Osteocyte (in vitro differentiated cells): ENCODE data around the gene SAMMSON. TPM values are rescaled to one million over a fixed set of nuclear protein-coding genes. Genes with fewer than 3 reads are reported as not detected.

Source experiments
- DNase-seq: peaks from one replicate; pipeline ENCODE4 v3.0.0; 2021; ENCODE audit warnings: mixed read lengths; ENCODE audit not compliant: unreplicated experiment; ENCODE audit errors: extremely low spot score
- H3K27ac Mint-ChIP-seq: one replicate; pipeline ENCODE4 v1.8.0; 2021; ENCODE audit warnings: mild to moderate bottlenecking, mixed read lengths; ENCODE audit not compliant: unreplicated experiment
- H3K27me3 Mint-ChIP-seq: one replicate; pipeline ENCODE4 v1.8.0; 2021; ENCODE audit warnings: mixed read lengths; ENCODE audit not compliant: unreplicated experiment
- H3K36me3 Mint-ChIP-seq: one replicate; pipeline ENCODE4 v1.8.0; 2021; ENCODE audit warnings: mixed read lengths; ENCODE audit not compliant: unreplicated experiment
- H3K4me1 Mint-ChIP-seq: one replicate; pipeline ENCODE4 v1.8.0; 2021; ENCODE audit warnings: mixed read lengths; ENCODE audit not compliant: unreplicated experiment
- H3K4me3 Mint-ChIP-seq: one replicate; pipeline ENCODE4 v1.8.0; 2021; ENCODE audit warnings: mild to moderate bottlenecking, moderate library complexity, mixed read lengths; ENCODE audit not compliant: unreplicated experiment
- H3K9me3 Mint-ChIP-seq: one replicate; pipeline ENCODE4 v1.8.0; 2021; ENCODE audit warnings: mixed read lengths; ENCODE audit not compliant: unreplicated experiment
- CTCF ChIP-seq: fragments of 200-600 bp; sonication (generic); IDR thresholded peaks from 2 replicates; pipeline ENCODE4 v1.5.0; 2021; ENCODE audit warnings: antibody characterized with exemption, mild to moderate bottlenecking, moderate library complexity
- long read RNA-seq: library from polyadenylated mRNA; unstranded; transcript quantifications from one replicate; pipeline ENCODE4 v2.0.0, GENCODE V29; 2021
- total RNA-seq: library from RNA; stranded (reverse); gene quantifications from 2 replicates; pipeline ENCODE4 v1.2.1, GENCODE V29; 2021

The SAMMSON gene
- total RNA-seq: not detected in 2 replicates
- long read RNA-seq, partial matches to known transcripts: 0 of 1 reads
- long read RNA-seq, other reads (novel, unspliced or antisense): 1 of 1 reads

- H3K27me3 Mint-ChIP-seq: no peaks in the 10 kb centered on the region
- TF ChIP-seq CTCF: no peak
- H3K4me3 Mint-ChIP-seq: peak within 1 kb of the TSS; percentile 50
- H3K4me1 Mint-ChIP-seq: peaks cover 32% of the 10 kb centered on the region
- no peak for DNase-seq
- H3K9me3 Mint-ChIP-seq: no peaks in the 10 kb centered on the region
- no peaks in the 10 kb centered on the region for H3K36me3 Mint-ChIP-seq
- H3K27ac Mint-ChIP-seq: peak within 1 kb of the TSS; percentile 82
Measured at GRCh38 chr3:69999140-70000027, at the start of gene SAMMSON. Gene SAMMSON (plus strand): TSS chr3:69999733.

DNA sequence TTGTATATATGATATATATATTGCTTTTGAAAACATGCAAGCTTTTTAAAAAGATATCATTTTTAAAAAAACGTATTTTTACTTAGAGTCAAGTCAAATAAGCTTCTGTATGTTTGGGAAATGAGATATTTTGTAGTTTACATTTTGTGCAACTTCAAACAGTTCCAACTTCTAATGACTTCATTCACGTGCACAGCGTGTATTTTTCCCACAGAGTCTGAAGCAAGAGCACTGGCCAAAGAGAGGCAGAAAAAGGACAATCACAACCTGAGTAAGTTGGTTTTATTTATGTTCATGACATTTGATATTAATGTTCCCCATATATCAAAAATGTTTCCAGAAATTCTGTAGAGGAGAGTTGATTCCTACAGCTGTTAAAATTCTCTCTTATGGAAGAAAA lies 47.9 kb upstream of the SAMMSON start:
- Mint-ChIP-seq H3K4me3 (no peak overlapping the region), H3K9me3 (no peaks in the 10 kb centered on the region), H3K4me1 (peaks cover 12% of the 10 kb centered on the region), H3K27me3 (no peaks in the 10 kb centered on the region), H3K36me3 (no peaks in the 10 kb centered on the region), H3K27ac (no peak overlapping the region)
- no peak for TF ChIP-seq CTCF
- DNase-seq: no peak

GRCh38 chr3:69959581-69959980 lies 40.0 kb upstream of the SAMMSON start:
- Mint-ChIP-seq H3K27me3 (no peaks in the 10 kb centered on the region), H3K27ac (no peak overlapping the region), H3K9me3 (no peaks in the 10 kb centered on the region), H3K36me3 (peaks cover 4% of the 10 kb centered on the region), H3K4me3 (no peak overlapping the region), H3K4me1 (peaks cover 2% of the 10 kb centered on the region)
- no peak for DNase-seq
- TF ChIP-seq CTCF: no peak

DNA sequence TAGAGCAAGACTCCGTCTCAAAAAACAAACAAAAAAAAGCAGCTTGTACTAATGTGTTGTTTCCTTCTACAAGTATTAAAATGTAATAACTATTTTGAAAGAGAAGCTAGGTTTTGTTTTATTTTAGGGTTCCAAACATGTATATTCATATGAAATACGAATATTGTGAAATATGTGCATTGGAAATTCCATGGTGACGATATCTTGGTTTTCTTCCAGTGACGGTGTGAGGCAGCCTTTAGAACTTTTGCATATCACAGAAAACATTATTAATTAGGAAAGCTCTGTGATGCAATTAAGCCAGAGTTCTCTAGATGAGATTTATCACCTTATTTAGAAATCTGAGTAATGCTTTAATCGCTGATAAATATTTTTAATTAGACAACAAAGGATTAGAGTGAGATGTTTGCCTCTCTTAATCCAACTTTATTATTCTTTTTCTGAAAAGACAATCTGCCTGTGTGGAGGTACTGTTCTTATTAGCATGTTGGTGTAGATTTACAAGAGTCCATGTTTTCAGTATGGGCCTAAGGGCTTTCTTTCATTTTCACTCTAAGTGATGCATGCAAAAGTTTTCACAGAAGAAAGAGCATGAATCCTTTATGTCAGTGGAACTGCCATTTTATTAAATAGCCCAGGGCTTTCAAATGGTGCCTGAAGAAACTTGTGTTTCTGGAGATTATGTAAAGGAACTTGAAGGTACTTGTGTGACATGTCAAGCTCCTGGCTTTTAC lies 37.7 kb upstream of the SAMMSON start:
- Mint-ChIP-seq H3K4me3 (no peak overlapping the region), H3K4me1 (peaks cover 2% of the 10 kb centered on the region), H3K27me3 (no peaks in the 10 kb centered on the region), H3K27ac (no peak overlapping the region), H3K9me3 (no peaks in the 10 kb centered on the region), H3K36me3 (peaks cover 4% of the 10 kb centered on the region)
- DNase-seq: no peak
- TF ChIP-seq CTCF: no peak

- peaks cover 4% of the 10 kb centered on the region for H3K36me3 Mint-ChIP-seq
- DNase-seq: no peak
- H3K9me3 Mint-ChIP-seq: no peaks in the 10 kb centered on the region
- no peak overlapping the region for H3K4me3 Mint-ChIP-seq
- no peak overlapping the region for H3K27ac Mint-ChIP-seq
- no peak for TF ChIP-seq CTCF
- H3K4me1 Mint-ChIP-seq: peaks cover 2% of the 10 kb centered on the region
- no peaks in the 10 kb centered on the region for H3K27me3 Mint-ChIP-seq
Measured at GRCh38 chr3:69963643-69964042, 35.9 kb upstream of the SAMMSON start.
